Mucosa of descending colon (tissue), 3 donors: ENCODE data around the gene DCP1A. TPM values are rescaled to one million over a fixed set of nuclear protein-coding genes. Genes with fewer than 3 reads are reported as not detected.

Source experiments
- ATAC-seq: fragments of 200-7000 bp; cut with Tn5 transposase; one replicate; pipeline ENCODE4 v1.9.1; 2020; ENCODE audit warnings: mild to moderate bottlenecking, moderate library complexity
- DNase-seq, 3 donors: peaks; one replicate each; pipeline ENCODE4 v3.0.0-alpha.2; 2020
- H3K36me3 ChIP-seq: fragments of 200-600 bp; one replicate; pipeline ENCODE4 v1.8.0; 2021; ENCODE audit warnings: low read depth, mild to moderate bottlenecking
- H3K4me1 ChIP-seq: fragments of 200-600 bp; one replicate; pipeline ENCODE4 v1.8.0; 2021; ENCODE audit warnings: low read depth, mild to moderate bottlenecking
- H3K4me3 ChIP-seq: fragments of 200-600 bp; one replicate; pipeline ENCODE4 v1.8.0; 2021; ENCODE audit warnings: mild to moderate bottlenecking
- H3K9me3 ChIP-seq: fragments of 200-600 bp; one replicate; pipeline ENCODE4 v1.8.0; 2021; ENCODE audit warnings: mild to moderate bottlenecking
- intact Hi-C, 2 donors: fragments of 100-400 bp; cut with DNase I in 1 of 2; cut with micrococcal nuclease in 1 of 2; formaldehyde crosslinking; loops; one replicate each; pipeline versions ENCODE4 v1.11.0 to v1.11.1; 2022; cut with DNase I, micrococcal nuclease
- total RNA-seq, 3 donors: library from RNA; stranded (reverse); fragmentation: NEBNext Ultra II Directional in 2 of 3; extraction: Animal tissue kit (Norgen Biotek cat#: 25700) in 2 of 3; gene quantifications; one replicate each; pipeline versions ENCODE4 v1.2.1 to v1.2.4, GENCODE V29; 2021 to 2023
- TF ChIP-seq, protein P1 (sequence below): fragments of 200-600 bp; IDR thresholded peaks from one replicate; pipeline ENCODE4 v1.8.0; 2022; ENCODE audit warnings: antibody characterized with exemption, mild to moderate bottlenecking
- donor health status: DM: no; HTN: no; CAD: no; lungs with moderate emphysema.
- donor health status: DM: no; HTN: no; CAD: no.
- donor health status: DM: no; HTN: yes; CAD: no.

Gene DCP1A
- total RNA-seq, 3 donors from 2014 or later = 20.7 to 28.2 (median 21.3) TPM

DNA sequence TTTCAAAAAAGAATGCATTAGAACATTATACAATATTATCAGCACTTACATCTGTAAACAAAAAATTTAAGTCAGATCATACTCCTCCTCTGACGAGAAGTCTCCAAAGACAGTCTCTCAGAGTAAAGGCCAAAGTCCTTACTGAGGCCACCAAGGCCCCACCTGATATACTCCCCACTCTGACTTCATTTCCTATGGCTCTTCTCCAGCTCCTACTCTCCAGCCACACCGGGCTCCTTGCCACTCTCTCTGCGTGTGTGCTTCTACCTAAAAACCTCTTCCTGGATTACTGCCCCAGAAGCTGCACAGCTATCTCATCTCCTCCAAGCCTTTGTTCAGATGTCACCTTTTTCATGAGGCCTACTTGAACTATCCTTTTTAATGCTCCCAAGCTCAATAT is 5.0 kb downstream of the DCP1A start:
- no peak overlapping the region for H3K4me3 ChIP-seq
- intact Hi-C loops = no loop called here
- DNase-seq (peak in 2 of 3 donors; percentile 40 to 50), ATAC-seq (peak; percentile 74)
- peaks cover 20% of the 10 kb centered on the region for H3K4me1 ChIP-seq
- TF ChIP-seq, protein P1, sequence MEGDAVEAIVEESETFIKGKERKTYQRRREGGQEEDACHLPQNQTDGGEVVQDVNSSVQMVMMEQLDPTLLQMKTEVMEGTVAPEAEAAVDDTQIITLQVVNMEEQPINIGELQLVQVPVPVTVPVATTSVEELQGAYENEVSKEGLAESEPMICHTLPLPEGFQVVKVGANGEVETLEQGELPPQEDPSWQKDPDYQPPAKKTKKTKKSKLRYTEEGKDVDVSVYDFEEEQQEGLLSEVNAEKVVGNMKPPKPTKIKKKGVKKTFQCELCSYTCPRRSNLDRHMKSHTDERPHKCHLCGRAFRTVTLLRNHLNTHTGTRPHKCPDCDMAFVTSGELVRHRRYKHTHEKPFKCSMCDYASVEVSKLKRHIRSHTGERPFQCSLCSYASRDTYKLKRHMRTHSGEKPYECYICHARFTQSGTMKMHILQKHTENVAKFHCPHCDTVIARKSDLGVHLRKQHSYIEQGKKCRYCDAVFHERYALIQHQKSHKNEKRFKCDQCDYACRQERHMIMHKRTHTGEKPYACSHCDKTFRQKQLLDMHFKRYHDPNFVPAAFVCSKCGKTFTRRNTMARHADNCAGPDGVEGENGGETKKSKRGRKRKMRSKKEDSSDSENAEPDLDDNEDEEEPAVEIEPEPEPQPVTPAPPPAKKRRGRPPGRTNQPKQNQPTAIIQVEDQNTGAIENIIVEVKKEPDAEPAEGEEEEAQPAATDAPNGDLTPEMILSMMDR = no peak
- peaks cover 1% of the 10 kb centered on the region for H3K36me3 ChIP-seq
- H3K9me3 ChIP-seq = no peaks in the 10 kb centered on the region

DNA sequence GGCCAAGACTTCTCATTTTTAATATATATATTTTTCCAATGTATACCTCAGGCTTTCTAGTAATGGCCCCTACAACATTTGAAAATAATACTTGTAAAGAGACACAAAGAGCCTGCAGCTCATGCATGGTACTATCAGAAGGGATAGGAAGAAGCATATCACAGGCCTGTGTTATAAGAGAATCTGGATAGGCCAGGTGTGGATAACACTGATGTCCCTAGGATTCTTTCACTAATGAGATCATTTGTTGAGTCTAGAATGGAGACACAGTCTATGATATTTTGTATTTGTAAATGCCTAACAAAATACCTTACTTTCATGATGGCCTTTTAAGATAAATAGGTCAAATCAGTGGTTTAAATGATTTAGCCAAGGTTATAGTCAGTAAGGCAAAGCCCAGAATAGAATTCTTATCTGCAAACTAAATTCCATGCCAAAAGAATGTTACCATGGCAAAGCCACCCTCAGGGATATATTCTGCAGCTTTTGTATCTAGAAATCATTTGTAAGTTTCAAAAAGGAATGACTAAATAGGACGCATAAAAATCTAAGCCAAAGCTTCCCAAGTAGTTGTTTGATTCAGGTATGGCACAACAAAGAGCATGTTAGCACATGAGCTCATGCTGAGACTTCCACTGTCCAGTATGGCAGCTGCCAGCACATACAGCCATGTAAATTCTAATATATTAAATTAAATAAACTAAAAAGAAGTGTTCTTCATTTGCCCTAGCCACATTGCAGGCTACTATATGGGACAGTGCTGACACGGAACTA is 10.0 kb downstream of the DCP1A start:
- TF ChIP-seq, protein P1 = no peak
- ATAC-seq (no peak), DNase-seq (no peak)
- intact Hi-C loops = no loop called here
- H3K4me1 ChIP-seq = peaks cover 4% of the 10 kb centered on the region
- no peaks in the 10 kb centered on the region for H3K9me3 ChIP-seq
- no peak overlapping the region for H3K4me3 ChIP-seq
- no peaks in the 10 kb centered on the region for H3K36me3 ChIP-seq

DNA sequence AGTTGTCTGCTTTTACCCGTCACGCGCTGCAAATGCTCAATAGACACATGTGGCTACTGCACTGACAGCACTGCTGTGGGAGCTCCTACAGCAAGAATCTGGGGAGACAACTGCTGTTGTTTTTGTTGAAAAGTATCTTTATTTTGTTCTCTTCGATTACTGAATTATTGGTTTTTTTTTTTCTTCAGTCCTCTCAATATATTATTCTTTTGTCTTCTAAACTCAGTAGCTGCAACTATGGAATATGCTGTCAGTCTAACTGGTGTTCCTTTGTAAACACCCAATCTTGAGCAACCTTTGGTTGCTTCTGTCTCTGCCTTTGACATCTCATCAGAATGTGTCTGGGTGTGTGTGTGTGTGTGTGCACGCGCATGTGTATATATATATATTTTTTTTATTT is 12.6 kb downstream of the DCP1A start:
- H3K36me3 ChIP-seq = no peaks in the 10 kb centered on the region
- no peaks in the 10 kb centered on the region for H3K9me3 ChIP-seq
- no peaks in the 10 kb centered on the region for H3K4me1 ChIP-seq
- DNase-seq (no peak), ATAC-seq (no peak)
- TF ChIP-seq, protein P1 = no peak
- H3K4me3 ChIP-seq = no peak overlapping the region
- intact Hi-C loops = no loop called here

DNA sequence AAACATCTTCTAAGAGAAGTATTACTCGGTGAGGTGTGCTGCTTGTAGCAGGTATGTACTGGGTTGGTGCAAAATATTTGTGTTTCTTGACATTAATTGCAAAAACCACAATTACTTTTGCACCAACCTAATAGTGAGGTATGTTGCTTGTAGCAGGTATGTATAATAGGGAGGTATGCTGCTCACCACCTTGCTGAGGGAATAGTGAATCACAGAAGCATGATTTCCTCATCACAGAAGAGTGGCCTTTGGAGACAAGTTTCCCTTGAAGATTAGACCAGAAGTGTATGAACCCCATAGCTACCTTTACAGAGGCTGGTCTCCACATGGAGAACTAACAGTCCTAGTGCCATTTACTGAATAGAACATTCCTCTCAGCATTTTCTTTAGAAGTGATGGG is 15.5 kb downstream of the DCP1A start:
- DNase-seq (no peak), ATAC-seq (no peak)
- TF ChIP-seq, protein P1 = no peak
- intact Hi-C loops = no loop called here
- no peaks in the 10 kb centered on the region for H3K9me3 ChIP-seq
- H3K36me3 ChIP-seq = no peaks in the 10 kb centered on the region
- H3K4me1 ChIP-seq = no peaks in the 10 kb centered on the region
- no peak overlapping the region for H3K4me3 ChIP-seq

DNA sequence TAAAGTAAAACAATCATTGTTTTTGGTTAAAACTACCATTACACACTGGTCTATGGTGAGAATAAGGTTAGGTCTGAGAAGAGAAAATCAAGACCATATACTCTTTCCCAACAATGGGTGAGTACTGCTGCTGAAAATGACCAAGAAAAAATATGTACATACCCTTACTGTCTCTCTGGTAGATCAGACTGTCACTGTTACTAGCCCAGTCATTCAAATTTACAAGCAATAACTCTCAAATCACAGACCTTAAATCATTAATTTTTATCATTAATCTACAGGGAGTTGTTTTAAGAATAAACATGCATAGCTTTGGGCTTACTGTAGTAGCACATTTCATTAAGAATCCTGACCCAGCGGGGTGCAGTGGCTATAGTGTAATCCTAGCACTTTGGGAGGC is 17.4 kb downstream of the DCP1A start:
- no peaks in the 10 kb centered on the region for H3K36me3 ChIP-seq

More for the DNA sequence above, 17.4 kb downstream of the DCP1A start:
- TF ChIP-seq, protein P1 = no peak
- intact Hi-C loops = no loop called here
- no peak for DNase-seq
- Histone ChIP-seq H3K4me1 (no peaks in the 10 kb centered on the region), H3K9me3 (no peaks in the 10 kb centered on the region), H3K4me3 (no peak overlapping the region)
- ATAC-seq = no peak
